GM23248 (cell line): ENCODE data around the gene L2HGDH.

Experiments used
- EZH2 ChIP-seq: fragments of 200-600 bp; sonication (generic); IDR thresholded peaks from 2 replicates; pipeline ENCODE4 v1.6.1; 2018; ENCODE audit warnings: antibody characterized with exemption, mild to moderate bottlenecking; ENCODE audit not compliant: insufficient read depth, poor library complexity, severe bottlenecking
- EZH2phosphoT487 ChIP-seq: fragments of 200-600 bp; sonication (generic); IDR thresholded peaks from 2 replicates; pipeline ENCODE4 v1.6.1; 2018; ENCODE audit warnings: antibody characterized with exemption, moderate library complexity, mild to moderate bottlenecking, low read depth; ENCODE audit not compliant: insufficient read depth

- TF ChIP-seq EZH2, result no peak
- no peak for TF ChIP-seq EZH2phosphoT487
Measured at GRCh38 chr14:50237427-50237826, 74.6 kb downstream of the L2HGDH start.
